ENCODE data around the gene TMEM176A. TPM values are rescaled to one million over a fixed set of nuclear protein-coding genes. Genes with fewer than 3 reads are reported as not detected.
A peak's percentile ranks its signal among the peaks of the same experiment; 100 is the strongest.
"Not testable (repeated sequence)": the region's sequence is repeated elsewhere in the genome, so short reads cannot be mapped to it uniquely, and the experiment has no call there.

Gene TMEM176A
- under 1 TPM in 1 of 2 donors, not detected in 1; 0.45 TPM for total RNA-seq

DNA sequence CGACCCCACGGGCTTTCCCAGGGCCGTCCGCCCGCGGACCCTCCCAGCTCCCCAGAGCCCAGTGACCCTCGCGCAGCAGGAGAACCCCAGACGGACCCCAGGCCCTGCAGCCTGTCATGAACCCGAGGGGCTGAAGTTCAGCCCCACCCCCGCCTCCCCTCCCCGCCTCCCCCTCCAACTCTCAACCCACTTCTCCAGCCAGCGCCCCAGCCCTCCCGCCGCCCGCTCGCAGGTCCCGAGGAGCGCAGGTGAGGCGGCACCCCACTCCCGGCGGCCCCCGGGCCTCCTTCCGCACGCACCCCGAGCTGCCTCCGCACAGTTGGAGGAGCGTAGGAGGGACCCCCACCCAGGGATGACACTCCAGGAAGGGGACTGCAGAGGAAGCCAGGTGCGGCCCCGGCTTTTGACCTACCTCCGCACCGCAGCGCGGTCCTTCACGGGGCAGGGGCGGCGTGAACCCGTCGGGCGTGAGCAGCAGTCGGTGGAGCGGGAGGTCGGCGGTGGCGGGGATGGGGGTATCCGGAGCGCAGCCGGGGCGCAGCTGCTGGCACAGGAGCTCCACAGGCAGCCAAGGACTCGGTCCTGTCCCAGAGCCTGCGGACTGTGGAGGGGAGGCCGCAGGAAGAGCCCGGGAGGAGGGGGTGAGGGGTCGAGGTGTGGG lies at the start of gene TMEM176A:
TMEM176A (plus strand) TSS at position 189 of the 661 bp plus-strand sequence. CDS start 782 bp downstream, outside the sequence.
- H3K4me1 Mint-ChIP-seq: no peaks in the 10 kb centered on the region
- peaks cover 38% of the 10 kb centered on the region for H3K27me3 Mint-ChIP-seq
- no peak within 1 kb of the TSS for H3K27ac Mint-ChIP-seq
- no peaks in the 10 kb centered on the region for H3K36me3 Mint-ChIP-seq (ENCODE audit: low read depth)
- ATAC-seq (replicated peaks): peak; percentile 18
- H3K4me3 Mint-ChIP-seq: peak within 1 kb of the TSS; percentile 33
- peaks cover 6% of the 10 kb centered on the region for H3K9me3 Mint-ChIP-seq

DNA sequence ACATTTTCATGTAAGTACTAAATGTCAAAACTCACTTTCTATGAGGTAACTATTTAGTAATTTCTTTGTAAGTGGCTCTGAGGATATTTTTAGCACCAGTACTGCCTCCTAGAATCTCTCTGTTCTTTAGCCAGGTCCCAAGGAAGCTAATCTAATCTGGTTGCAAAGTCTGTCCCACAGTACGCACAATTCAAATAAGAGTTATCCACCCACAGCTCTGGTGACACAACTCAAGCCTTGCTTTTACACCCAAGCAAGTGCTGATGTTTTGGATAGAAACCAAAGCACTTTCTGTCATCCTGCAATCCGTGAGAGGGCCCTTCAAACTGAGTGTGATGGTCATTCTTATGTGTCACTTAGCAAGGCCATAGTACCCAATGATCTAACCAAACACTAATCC lies 48.9 kb upstream of the TMEM176A start:
- Mint-ChIP-seq H3K27me3 (no peaks in the 10 kb centered on the region), H3K27ac (peak overlapping the region; percentile 52), H3K4me3 (peak overlapping the region; percentile 41), H3K4me1 (peaks cover 62% of the 10 kb centered on the region), H3K36me3 (ENCODE audit: low read depth) (peaks cover 13% of the 10 kb centered on the region), H3K9me3 (no peaks in the 10 kb centered on the region)
- ATAC-seq (replicated peaks): no peak

DNA sequence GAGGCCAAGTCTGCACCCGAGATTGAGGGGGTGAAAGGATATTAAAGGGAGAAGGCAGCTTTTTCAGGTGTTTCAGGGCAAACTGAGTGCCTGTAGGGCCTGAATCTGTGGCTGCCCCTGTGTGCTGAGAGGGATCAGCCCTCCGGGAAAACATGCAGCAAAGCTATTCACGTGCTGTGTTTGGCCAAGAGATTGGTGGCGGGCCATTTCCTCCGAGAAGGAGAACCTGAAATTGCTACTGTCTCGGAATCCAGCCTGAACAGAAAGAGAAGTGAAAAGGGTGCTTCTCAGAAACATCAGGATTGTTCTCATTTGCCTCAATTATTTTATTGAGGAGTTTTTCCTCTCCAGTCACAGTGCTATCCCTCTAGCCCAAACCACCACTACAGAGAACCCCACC lies 47.3 kb upstream of the TMEM176A start:
- ATAC-seq (replicated peaks): no peak
- peaks cover 61% of the 10 kb centered on the region for H3K4me1 Mint-ChIP-seq
- no peaks in the 10 kb centered on the region for H3K27me3 Mint-ChIP-seq
- no peaks in the 10 kb centered on the region for H3K9me3 Mint-ChIP-seq
- peak overlapping the region; percentile 78 for H3K4me3 Mint-ChIP-seq
- peaks cover 9% of the 10 kb centered on the region for H3K36me3 Mint-ChIP-seq (ENCODE audit: low read depth)
- H3K27ac Mint-ChIP-seq: peak overlapping the region; percentile 96

- Mint-ChIP-seq H3K27me3 (no peaks in the 10 kb centered on the region), H3K4me1 (peaks cover 53% of the 10 kb centered on the region), H3K4me3 (peak overlapping the region; percentile 78), H3K36me3 (ENCODE audit: low read depth) (peaks cover 9% of the 10 kb centered on the region), H3K9me3 (no peaks in the 10 kb centered on the region), H3K27ac (peak overlapping the region; percentile 96)
- ATAC-seq (replicated peaks): peak; percentile 75
These were observed 46.6 kb upstream of the TMEM176A start for GRCh38 chr7:150753826-150754603.

GRCh38 chr7:150754951-150755350 lies 45.6 kb upstream of the TMEM176A start:
- Mint-ChIP-seq H3K27ac (peak overlapping the region; percentile 96), H3K36me3 (ENCODE audit: low read depth) (peaks cover 9% of the 10 kb centered on the region), H3K9me3 (no peaks in the 10 kb centered on the region), H3K4me1 (peaks cover 44% of the 10 kb centered on the region), H3K27me3 (no peaks in the 10 kb centered on the region), H3K4me3 (peak overlapping the region; percentile 78)
- ATAC-seq (replicated peaks): peak; percentile 64

- peaks cover 9% of the 10 kb centered on the region for H3K36me3 Mint-ChIP-seq (ENCODE audit: low read depth)
- peaks cover 38% of the 10 kb centered on the region for H3K4me1 Mint-ChIP-seq
These were observed 45.0 kb upstream of the TMEM176A start for GRCh38 chr7:150755473-150756099.

GRCh38 chr7:150756166-150756565 lies 44.4 kb upstream of the TMEM176A start:
- peak overlapping the region; percentile 96 for H3K27ac Mint-ChIP-seq
- no peak for ATAC-seq (replicated peaks)
- H3K4me1 Mint-ChIP-seq: peaks cover 36% of the 10 kb centered on the region

More at GRCh38 chr7:150755473-150756099, 45.0 kb upstream of the TMEM176A start:
- peak overlapping the region; percentile 96 for H3K27ac Mint-ChIP-seq
- ATAC-seq (replicated peaks): peak; percentile 74
- H3K27me3 Mint-ChIP-seq: no peaks in the 10 kb centered on the region
- H3K4me3 Mint-ChIP-seq: peak overlapping the region; percentile 78
- H3K9me3 Mint-ChIP-seq: no peaks in the 10 kb centered on the region

GRCh38 chr7:150756858-150757257 lies 43.7 kb upstream of the TMEM176A start:
- ATAC-seq (replicated peaks): no peak
- Mint-ChIP-seq H3K4me1 (peaks cover 36% of the 10 kb centered on the region), H3K4me3 (peak overlapping the region; percentile 78), H3K36me3 (ENCODE audit: low read depth) (peaks cover 9% of the 10 kb centered on the region), H3K27ac (peak overlapping the region; percentile 96), H3K27me3 (no peaks in the 10 kb centered on the region), H3K9me3 (no peaks in the 10 kb centered on the region)

More at GRCh38 chr7:150756166-150756565, 44.4 kb upstream of the TMEM176A start:
- Mint-ChIP-seq H3K9me3 (no peaks in the 10 kb centered on the region), H3K27me3 (no peaks in the 10 kb centered on the region), H3K4me3 (peak overlapping the region; percentile 78), H3K36me3 (ENCODE audit: low read depth) (peaks cover 9% of the 10 kb centered on the region)

DNA sequence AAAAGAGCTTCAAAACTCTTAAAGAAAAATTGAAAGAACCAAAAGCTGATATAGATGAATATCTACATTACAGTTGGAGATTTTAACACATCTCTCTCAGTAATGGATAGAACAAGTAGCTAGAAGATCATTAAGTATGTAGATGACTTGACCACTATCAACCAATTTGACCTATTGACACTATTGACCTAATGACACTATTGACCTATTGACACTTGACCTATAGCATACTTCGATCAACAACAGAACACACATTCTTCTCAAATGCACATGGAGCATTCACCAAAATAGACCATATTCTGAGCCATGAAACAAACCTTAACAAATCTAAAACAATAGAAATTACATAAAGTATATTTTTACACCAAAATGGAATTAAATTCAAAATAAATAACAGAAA lies 41.1 kb upstream of the TMEM176A start:
- Mint-ChIP-seq H3K27me3 (no peaks in the 10 kb centered on the region), H3K4me1 (peaks cover 24% of the 10 kb centered on the region), H3K27ac (no peak overlapping the region), H3K36me3 (ENCODE audit: low read depth) (peaks cover 9% of the 10 kb centered on the region), H3K9me3 (no peaks in the 10 kb centered on the region), H3K4me3 (no peak overlapping the region)
- ATAC-seq (replicated peaks): no peak

GRCh38 chr7:150766334-150766709 lies 34.2 kb upstream of the TMEM176A start:
- no peaks in the 10 kb centered on the region for H3K9me3 Mint-ChIP-seq
- no peaks in the 10 kb centered on the region for H3K36me3 Mint-ChIP-seq (ENCODE audit: low read depth)
- no peak for ATAC-seq (replicated peaks)
- no peak overlapping the region for H3K4me3 Mint-ChIP-seq
- H3K27me3 Mint-ChIP-seq: no peaks in the 10 kb centered on the region
- no peak overlapping the region for H3K27ac Mint-ChIP-seq
- H3K4me1 Mint-ChIP-seq: no peaks in the 10 kb centered on the region

DNA sequence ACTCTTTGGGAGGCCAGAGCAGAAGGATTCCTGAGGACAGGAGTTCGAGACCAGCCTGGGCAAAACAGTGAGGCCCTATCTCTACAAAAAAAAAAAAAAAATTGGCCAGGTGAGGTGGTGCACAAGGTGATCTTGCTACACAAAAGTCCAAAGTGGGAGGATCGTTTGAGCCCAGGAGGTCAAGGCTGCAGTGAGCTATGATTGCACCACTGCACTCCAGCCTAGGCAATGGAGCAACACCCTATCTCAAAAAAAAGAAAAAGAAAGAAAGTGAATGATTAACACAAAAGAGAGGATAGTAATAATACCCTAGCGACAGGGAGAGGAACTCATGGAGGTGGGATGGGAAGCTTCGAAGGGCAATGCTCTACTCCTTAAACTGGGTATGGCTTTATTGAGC lies 30.8 kb upstream of the TMEM176A start:
- no peaks in the 10 kb centered on the region for H3K27me3 Mint-ChIP-seq

DNA sequence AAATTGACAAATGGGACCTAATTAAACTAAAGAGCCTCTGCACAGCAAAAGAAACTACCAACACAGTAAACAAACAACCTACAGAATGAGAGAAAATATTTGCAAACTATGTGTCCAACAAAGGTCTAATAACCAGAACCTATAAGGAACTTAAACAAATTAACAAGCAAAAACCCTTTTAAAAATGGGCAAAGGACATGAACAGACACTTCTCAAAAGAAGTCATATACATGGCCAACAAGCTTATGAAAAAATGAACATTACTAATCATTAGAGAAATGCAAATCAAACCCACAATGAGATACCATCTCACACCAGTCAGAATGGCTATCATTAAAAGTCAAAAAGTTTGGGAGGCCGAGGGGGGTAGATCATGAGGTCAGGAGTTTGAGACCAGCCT lies 26.4 kb upstream of the TMEM176A start:
- not testable (repeated sequence) for H3K9me3 Mint-ChIP-seq; H3K4me3 Mint-ChIP-seq; H3K27ac Mint-ChIP-seq; ATAC-seq (replicated peaks); H3K4me1 Mint-ChIP-seq; H3K36me3 Mint-ChIP-seq (ENCODE audit: low read depth); H3K27me3 Mint-ChIP-seq

More for the DNA sequence above, 30.8 kb upstream of the TMEM176A start:
- Mint-ChIP-seq H3K36me3 (ENCODE audit: low read depth) (no peaks in the 10 kb centered on the region), H3K4me3 (no peak overlapping the region), H3K9me3 (peaks cover 7% of the 10 kb centered on the region), H3K4me1 (no peaks in the 10 kb centered on the region), H3K27ac (no peak overlapping the region)
- ATAC-seq (replicated peaks): no peak

DNA sequence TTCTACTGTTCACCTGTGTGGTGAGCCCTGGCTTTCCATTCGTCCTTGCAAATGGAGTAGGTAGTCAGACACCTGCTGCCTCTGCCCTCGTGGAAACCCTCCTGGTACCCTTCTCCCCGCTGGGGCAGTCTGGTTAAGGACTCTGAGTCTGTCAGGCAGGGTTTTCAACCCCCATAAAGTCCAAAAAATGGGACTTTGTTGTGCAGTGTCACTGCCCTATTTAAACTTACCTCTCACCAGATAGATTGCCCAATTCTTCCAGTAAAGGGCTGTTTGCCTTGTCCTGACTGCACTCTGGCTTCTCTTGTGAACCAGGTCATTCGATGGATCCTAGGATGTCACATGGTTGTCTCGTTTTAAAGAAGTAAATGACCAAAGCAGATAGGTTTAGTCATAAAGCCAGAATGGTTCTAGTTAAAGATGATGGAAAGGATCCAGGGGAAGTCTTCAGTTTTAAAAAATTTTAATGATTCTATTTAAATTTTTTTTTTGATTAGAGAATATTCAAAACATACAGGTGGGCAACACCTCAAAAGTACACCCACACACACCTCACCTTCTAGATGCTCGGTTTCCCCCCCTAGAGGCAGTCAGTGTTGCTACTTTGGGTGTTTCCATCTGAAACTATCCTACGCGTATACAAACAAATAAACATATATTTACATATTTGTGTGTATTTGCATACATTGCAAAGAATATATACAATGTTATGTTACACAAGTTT lies 22.4 kb upstream of the TMEM176A start:
- peaks cover 8% of the 10 kb centered on the region for H3K27me3 Mint-ChIP-seq

GRCh38 chr7:150778738-150779301 lies 21.7 kb upstream of the TMEM176A start:
- H3K36me3 Mint-ChIP-seq (ENCODE audit: low read depth): no peaks in the 10 kb centered on the region
- ATAC-seq (replicated peaks): peak; percentile 70
- peaks cover 8% of the 10 kb centered on the region for H3K27me3 Mint-ChIP-seq
- H3K27ac Mint-ChIP-seq: no peak overlapping the region
- no peak overlapping the region for H3K4me3 Mint-ChIP-seq
- H3K4me1 Mint-ChIP-seq: peaks cover 4% of the 10 kb centered on the region
- H3K9me3 Mint-ChIP-seq: peaks cover 2% of the 10 kb centered on the region

More for the DNA sequence above, 22.4 kb upstream of the TMEM176A start:
- H3K4me1 Mint-ChIP-seq: peaks cover 4% of the 10 kb centered on the region
- ATAC-seq (replicated peaks): no peak
- no peaks in the 10 kb centered on the region for H3K36me3 Mint-ChIP-seq (ENCODE audit: low read depth)
- H3K4me3 Mint-ChIP-seq: no peak overlapping the region
- H3K9me3 Mint-ChIP-seq: peaks cover 7% of the 10 kb centered on the region
- no peak overlapping the region for H3K27ac Mint-ChIP-seq
